Activated CD8-positive, alpha-beta T cell treated with anti-CD3 and anti-CD28 coated beads, Interleukin-2, amount 10 ng/mL, durations not matched to agents 7 days and 5 days (primary cell): ENCODE results near the gene SCAF4. TPM values are rescaled to one million over a fixed set of nuclear protein-coding genes. Genes with fewer than 3 reads are reported as not detected.

Source experiments
- ATAC-seq: fragments of 150-1000 bp; cut with Tn5 transposase; one replicate; pipeline ENCODE4 v1.10.0; 2021; ENCODE audit warnings: moderate library complexity
- CTCF ChIA-PET: fragments of 350-600 bp; sonication (Branson Sonifier 250); formaldehyde crosslinking; loops from one replicate; lab custom pipeline; 2021; ENCODE audit warnings: antibody characterized with exemption; lab: Charles Lee
- POLR2A ChIA-PET: fragments of 350-600 bp; sonication (Branson Sonifier 250); formaldehyde crosslinking; loops from one replicate; lab custom pipeline; 2021; ENCODE audit warnings: antibody characterized with exemption; lab: Charles Lee
- DNase-seq: peaks from one replicate; pipeline ENCODE4 v3.0.0-alpha.2; 2020
- H3K27ac Mint-ChIP-seq: one replicate; pipeline ENCODE4 v1.8.0; 2021; ENCODE audit warnings: mild to moderate bottlenecking, mixed read lengths
- H3K27me3 Mint-ChIP-seq: one replicate; pipeline ENCODE4 v1.8.0; 2021; ENCODE audit warnings: low read depth, mixed read lengths
- H3K36me3 Mint-ChIP-seq: one replicate; pipeline ENCODE4 v1.8.0; 2021; ENCODE audit warnings: low read depth, mixed read lengths
- H3K4me1 Mint-ChIP-seq: one replicate; pipeline ENCODE4 v1.8.0; 2021; ENCODE audit warnings: low read depth, mixed read lengths
- H3K4me3 Mint-ChIP-seq: one replicate; pipeline ENCODE4 v1.8.0; 2021; ENCODE audit warnings: mild to moderate bottlenecking, mixed read lengths
- H3K9me3 Mint-ChIP-seq: one replicate; pipeline ENCODE4 v1.8.0; 2022; ENCODE audit warnings: mixed read lengths; ENCODE audit not compliant: insufficient read depth
- total RNA-seq, 2 experiments: library from RNA; stranded (reverse); gene quantifications; one replicate each; pipeline ENCODE4 v1.2.3, GENCODE V29; 2021

The SCAF4 gene
- total RNA-seq, 2 experiments from 2014 or later = 53.2 TPM

DNA sequence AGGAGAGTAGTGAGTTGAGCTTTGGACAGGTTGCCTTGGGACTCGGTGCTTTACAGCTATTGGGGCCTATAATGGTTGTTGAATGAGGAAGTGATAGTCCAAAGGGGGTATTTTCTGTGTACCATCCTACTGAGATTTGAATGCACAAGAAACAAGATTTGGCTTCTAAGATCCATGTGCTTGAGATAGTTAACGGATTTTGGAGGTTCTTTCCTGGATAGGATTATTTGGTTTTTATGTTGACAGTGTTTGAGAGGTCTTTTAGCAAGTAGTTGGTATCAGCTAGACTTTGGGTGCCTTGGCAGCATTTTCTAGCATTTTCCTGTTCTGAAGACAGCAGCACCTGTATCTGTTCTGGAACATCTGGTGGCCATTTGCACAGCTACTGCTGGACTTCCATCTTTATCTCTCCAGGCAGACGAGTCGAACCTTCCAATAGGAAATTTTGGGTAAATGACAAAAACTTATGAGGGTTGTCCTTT, 3.6 kb upstream of the SCAF4 start:
- no peak for ATAC-seq
- CTCF ChIA-PET = no interaction called here
- no peaks in the 10 kb centered on the region for H3K36me3 Mint-ChIP-seq
- H3K27me3 Mint-ChIP-seq = no peaks in the 10 kb centered on the region
- no peaks in the 10 kb centered on the region for H3K9me3 Mint-ChIP-seq
- no peak overlapping the region for H3K27ac Mint-ChIP-seq
- no peak overlapping the region for H3K4me3 Mint-ChIP-seq
- H3K4me1 Mint-ChIP-seq = no peaks in the 10 kb centered on the region
- POLR2A ChIA-PET = no interaction called here
- DNase-seq = no peak

GRCh38 chr21:31733551-31734149, 1.7 kb upstream of the SCAF4 start:
- Mint-ChIP-seq H3K4me1 (no peaks in the 10 kb centered on the region), H3K27me3 (no peaks in the 10 kb centered on the region), H3K36me3 (no peaks in the 10 kb centered on the region), H3K4me3 (no peak overlapping the region), H3K9me3 (no peaks in the 10 kb centered on the region), H3K27ac (no peak overlapping the region)
- no peak for ATAC-seq
- CTCF ChIA-PET = no interaction called here
- POLR2A ChIA-PET = no interaction called here
- DNase-seq = no peak

- H3K36me3 Mint-ChIP-seq = no peaks in the 10 kb centered on the region
- H3K4me3 Mint-ChIP-seq = no peak overlapping the region
- ChIA-PET CTCF (no interaction called here), POLR2A (interaction anchor here (0.6 to 0.9 kb wide), 4 partner anchors 13 to 174 kb away, joined by 3 read pairs; no protein-coding TSS in a partner anchor)
- H3K9me3 Mint-ChIP-seq = no peaks in the 10 kb centered on the region
- H3K27ac Mint-ChIP-seq = no peak overlapping the region
- H3K27me3 Mint-ChIP-seq = no peaks in the 10 kb centered on the region
- no peaks in the 10 kb centered on the region for H3K4me1 Mint-ChIP-seq
- DNase-seq (peak; percentile 42), ATAC-seq (no peak)
These were observed 956 bp upstream of the SCAF4 start for GRCh38 chr21:31732597-31733550.

DNA sequence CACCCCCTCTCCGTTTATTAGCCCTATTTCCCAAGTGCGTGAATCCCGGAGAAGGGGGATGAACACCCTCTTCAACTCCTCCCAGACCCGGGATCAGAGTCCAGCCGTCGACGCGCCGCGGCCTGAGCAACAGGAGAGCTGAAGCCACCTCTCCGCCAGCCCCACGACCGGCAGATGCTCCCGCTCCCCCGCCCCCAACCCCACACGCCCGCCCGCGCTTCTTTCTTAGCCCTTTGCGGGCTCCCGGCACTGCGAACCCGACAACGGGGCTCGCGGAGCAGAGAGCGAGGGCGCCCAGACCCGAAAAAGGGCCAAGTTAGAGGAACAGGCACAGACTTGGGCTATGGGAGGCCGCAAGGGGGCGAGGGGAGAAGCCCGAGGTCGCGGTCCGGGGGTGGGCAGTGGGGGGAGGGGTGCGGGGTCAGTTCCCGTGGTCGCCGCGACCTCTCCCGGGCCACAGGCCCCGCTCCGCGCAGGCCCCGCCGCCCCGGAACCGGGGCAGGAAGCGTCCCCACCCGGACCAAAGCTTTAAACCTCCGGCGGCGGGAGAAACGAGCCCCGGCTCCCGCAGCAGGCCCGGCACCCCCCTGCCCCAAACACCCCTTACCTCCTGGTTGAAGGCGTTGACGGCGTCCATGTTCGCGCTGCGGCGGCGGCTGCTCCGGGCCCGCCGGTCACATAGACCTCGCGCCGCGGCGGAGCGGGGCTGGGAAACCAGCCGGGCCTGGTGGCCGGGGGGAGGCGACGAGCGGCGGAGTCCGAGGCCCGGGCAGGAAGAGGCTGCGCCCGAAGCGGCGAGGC, 662 bp downstream of the SCAF4 start:
- peaks cover 4% of the 10 kb centered on the region for H3K36me3 Mint-ChIP-seq
- ATAC-seq (peak; percentile 41), DNase-seq (peak; percentile 60)
- POLR2A ChIA-PET = interaction anchor here (0.6 to 1.0 kb wide), 3 partner anchors 13 to 25 kb away, joined by 3 to 4 read pairs (median 4); no protein-coding TSS in a partner anchor
- peak overlapping the region; percentile 83 for H3K27ac Mint-ChIP-seq
- no peak overlapping the region for H3K4me3 Mint-ChIP-seq
- no peaks in the 10 kb centered on the region for H3K27me3 Mint-ChIP-seq
- H3K4me1 Mint-ChIP-seq = peaks cover 7% of the 10 kb centered on the region
- no peaks in the 10 kb centered on the region for H3K9me3 Mint-ChIP-seq
- CTCF ChIA-PET = no interaction called here

- H3K4me3 Mint-ChIP-seq = no peak overlapping the region
- peaks cover 4% of the 10 kb centered on the region for H3K36me3 Mint-ChIP-seq
These were observed 1.2 kb downstream of the SCAF4 start for GRCh38 chr21:31730712-31731055.

GRCh38 chr21:31729622-31730343, 2.1 kb downstream of the SCAF4 start:
- POLR2A ChIA-PET = no interaction called here
- Mint-ChIP-seq H3K9me3 (no peaks in the 10 kb centered on the region), H3K36me3 (peaks cover 5% of the 10 kb centered on the region), H3K4me1 (peaks cover 15% of the 10 kb centered on the region), H3K27me3 (no peaks in the 10 kb centered on the region), H3K4me3 (no peak overlapping the region), H3K27ac (no peak overlapping the region)
- ATAC-seq (no peak), DNase-seq (no peak)
- CTCF ChIA-PET = no interaction called here

More at GRCh38 chr21:31730712-31731055, 1.2 kb downstream of the SCAF4 start:
- peaks cover 7% of the 10 kb centered on the region for H3K4me1 Mint-ChIP-seq
- ChIA-PET CTCF (no interaction called here), POLR2A (interaction anchor here (1.0 kb wide), 1 partner anchor 16 kb away, joined by 3 read pairs; no protein-coding TSS in a partner anchor)
- DNase-seq (peak; percentile 24), ATAC-seq (no peak)
- no peaks in the 10 kb centered on the region for H3K9me3 Mint-ChIP-seq
- peak overlapping the region; percentile 83 for H3K27ac Mint-ChIP-seq
- H3K27me3 Mint-ChIP-seq = no peaks in the 10 kb centered on the region

- peaks cover 21% of the 10 kb centered on the region for H3K4me1 Mint-ChIP-seq
- H3K4me3 Mint-ChIP-seq = no peak overlapping the region
- ATAC-seq = no peak
- H3K27me3 Mint-ChIP-seq = no peaks in the 10 kb centered on the region
- CTCF ChIA-PET = no interaction called here
- H3K27ac Mint-ChIP-seq = no peak overlapping the region
- DNase-seq = no peak
- POLR2A ChIA-PET = no interaction called here
- H3K9me3 Mint-ChIP-seq = no peaks in the 10 kb centered on the region
- H3K36me3 Mint-ChIP-seq = peaks cover 9% of the 10 kb centered on the region
These were observed 3.0 kb downstream of the SCAF4 start for GRCh38 chr21:31728952-31729351.

DNA sequence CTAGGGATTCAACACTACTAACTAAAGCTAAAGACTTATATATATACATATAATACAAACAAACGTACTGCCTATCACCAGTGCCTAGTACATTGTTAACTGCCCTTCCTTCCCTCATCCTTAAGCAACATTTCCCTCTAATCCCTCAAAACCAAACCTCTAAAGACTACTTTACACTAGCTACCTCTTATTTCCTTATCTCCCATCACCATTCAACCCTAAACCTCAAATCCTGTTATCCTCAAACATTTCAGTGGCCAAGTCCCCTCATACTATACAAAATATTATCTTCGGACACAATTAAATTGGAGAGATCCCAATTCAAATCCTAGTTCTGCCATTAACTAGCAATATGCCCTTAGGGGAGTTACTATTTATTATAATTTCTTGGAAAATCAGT, 3.7 kb downstream of the SCAF4 start:
- ChIA-PET POLR2A (no interaction called here), CTCF (no interaction called here)
- Mint-ChIP-seq H3K4me3 (no peak overlapping the region), H3K36me3 (peaks cover 13% of the 10 kb centered on the region), H3K4me1 (peaks cover 25% of the 10 kb centered on the region), H3K9me3 (no peaks in the 10 kb centered on the region), H3K27ac (no peak overlapping the region), H3K27me3 (no peaks in the 10 kb centered on the region)
- ATAC-seq (no peak), DNase-seq (no peak)

- peaks cover 25% of the 10 kb centered on the region for H3K4me1 Mint-ChIP-seq
- no peak for ATAC-seq
- DNase-seq = no peak
- no peaks in the 10 kb centered on the region for H3K9me3 Mint-ChIP-seq
- H3K27ac Mint-ChIP-seq = no peak overlapping the region
- peaks cover 13% of the 10 kb centered on the region for H3K36me3 Mint-ChIP-seq
- CTCF ChIA-PET = no interaction called here
- H3K4me3 Mint-ChIP-seq = no peak overlapping the region
- POLR2A ChIA-PET = no interaction called here
- no peaks in the 10 kb centered on the region for H3K27me3 Mint-ChIP-seq
These were observed 4.7 kb downstream of the SCAF4 start for GRCh38 chr21:31727181-31727580.

- no peak overlapping the region for H3K4me3 Mint-ChIP-seq
- DNase-seq (no peak), ATAC-seq (no peak)
- H3K4me1 Mint-ChIP-seq = peaks cover 26% of the 10 kb centered on the region
- H3K9me3 Mint-ChIP-seq = no peaks in the 10 kb centered on the region
- peaks cover 15% of the 10 kb centered on the region for H3K36me3 Mint-ChIP-seq
- ChIA-PET POLR2A (no interaction called here), CTCF (no interaction called here)
- no peaks in the 10 kb centered on the region for H3K27me3 Mint-ChIP-seq
- no peak overlapping the region for H3K27ac Mint-ChIP-seq
These were observed 5.5 kb downstream of the SCAF4 start for GRCh38 chr21:31726407-31726806.

DNA sequence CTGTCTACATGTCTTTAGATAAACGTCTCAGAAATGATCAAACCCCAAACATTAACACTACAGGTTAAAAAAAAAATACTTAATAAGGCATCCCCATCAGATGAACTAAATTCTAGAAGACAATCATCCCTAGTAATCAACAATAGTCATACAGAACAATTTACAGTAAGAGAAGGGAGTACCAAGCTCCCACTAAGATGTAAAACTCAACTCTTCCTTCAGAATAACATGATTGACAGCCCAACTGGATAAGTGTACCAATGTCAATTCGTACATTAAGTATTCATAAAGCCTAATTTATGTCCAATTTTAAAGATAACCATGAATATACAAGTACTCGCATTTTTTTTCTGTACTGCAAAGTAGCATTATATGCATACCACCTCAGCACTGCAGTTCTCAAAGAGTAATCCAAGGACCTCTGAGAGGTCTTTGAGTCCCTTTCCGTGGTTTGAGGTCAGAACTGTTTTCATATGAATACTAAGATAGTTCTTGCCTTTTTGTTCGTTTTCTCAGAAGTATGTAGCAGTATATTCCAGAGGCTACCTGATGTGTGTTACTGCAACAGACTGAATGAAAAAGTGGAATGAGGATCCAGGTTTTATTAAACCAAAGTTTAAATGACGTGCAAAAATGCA, 6.6 kb downstream of the SCAF4 start:
- ChIA-PET POLR2A (no interaction called here), CTCF (no interaction called here)
- Mint-ChIP-seq H3K36me3 (peaks cover 15% of the 10 kb centered on the region), H3K9me3 (no peaks in the 10 kb centered on the region), H3K4me1 (peaks cover 30% of the 10 kb centered on the region), H3K4me3 (no peak overlapping the region), H3K27ac (no peak overlapping the region), H3K27me3 (no peaks in the 10 kb centered on the region)
- peak; percentile 56 for ATAC-seq
- DNase-seq = no peak
